Left lung (tissue), 10 donors: ENCODE measurements around the gene HIVEP3. TPM values are rescaled to one million over a fixed set of nuclear protein-coding genes. Genes with fewer than 3 reads are reported as not detected.

Experiments used
- ATAC-seq: fragments of 200-7000 bp; cut with Tn5 transposase; one replicate; pipeline ENCODE4 v1.9.1; 2020; ENCODE audit warnings: moderate library complexity
- DNase-seq, 4 donors: peaks; one replicate each; pipeline ENCODE4 v3.0.0-alpha.2; 2013 to 2020
- H3K27ac ChIP-seq, 2 donors: fragments of 200-600 bp; sonication (generic) in 1 of 2; one replicate each; pipeline versions ENCODE4 v1.5.0 to v1.8.0; 2020 to 2021
- H3K27me3 ChIP-seq, 2 donors: fragments of 200-600 bp; sonication (generic) in 1 of 2; one replicate each; pipeline versions ENCODE4 v1.5.0 to v1.8.0; 2020 to 2021
- H3K36me3 ChIP-seq, 2 donors: fragments of 200-600 bp; sonication (generic) in 1 of 2; one replicate each; pipeline versions ENCODE4 v1.5.0 to v1.8.0; 2020 to 2021
- H3K4me1 ChIP-seq, 2 donors: fragments of 200-600 bp; one replicate each; pipeline ENCODE4 v1.8.0; 2021
- H3K4me3 ChIP-seq, 2 donors: fragments of 200-600 bp; sonication (generic) in 1 of 2; one replicate each; pipeline versions ENCODE4 v1.5.0 to v1.8.0; 2020 to 2021; ENCODE audit warnings: mild to moderate bottlenecking in 1 of 2
- H3K9me3 ChIP-seq, 2 donors: fragments of 200-600 bp; sonication (generic) in 1 of 2; one replicate each; pipeline versions ENCODE4 v1.5.0 to v1.8.0; 2020 to 2021
- CTCF ChIP-seq, 2 donors: fragments of 200-600 bp; sonication (generic) in 1 of 2; IDR thresholded peaks; one replicate each; pipeline versions ENCODE4 v1.5.0 to v1.8.0; 2021; ENCODE audit warnings: antibody characterized with exemption in 2 of 2
- intact Hi-C, 2 donors: fragments of 100-400 bp; cut with DNase I; formaldehyde crosslinking; loops; one replicate each; pipeline versions ENCODE4 v1.11.2 to v1.14.2; 2022
- polyA plus RNA-seq, 6 donors: library from polyadenylated mRNA; unstranded; fragments of 120-200 nt; gene quantifications; one replicate each; pipeline ENCODE4 v1.2.1, GENCODE V29; 2013; ENCODE audit not compliant: insufficient read length in 6 of 6
- total RNA-seq, 2 donors: library from RNA; stranded (reverse); fragmentation: NEBNext Ultra II Directional; extraction: Animal tissue kit (Norgen Biotek cat#: 25700); gene quantifications; one replicate each; pipeline ENCODE4 v1.2.1, GENCODE V29; 2021
- donor health status: DM: no; HTN: yes; CAD: no.
- donor health status: DM: no; HTN: no; CAD: no.

HIVEP3 gene
- total and polyA plus RNA-seq, 8 donors, result 6.0 to 15.6 (median 7.4) TPM

DNA sequence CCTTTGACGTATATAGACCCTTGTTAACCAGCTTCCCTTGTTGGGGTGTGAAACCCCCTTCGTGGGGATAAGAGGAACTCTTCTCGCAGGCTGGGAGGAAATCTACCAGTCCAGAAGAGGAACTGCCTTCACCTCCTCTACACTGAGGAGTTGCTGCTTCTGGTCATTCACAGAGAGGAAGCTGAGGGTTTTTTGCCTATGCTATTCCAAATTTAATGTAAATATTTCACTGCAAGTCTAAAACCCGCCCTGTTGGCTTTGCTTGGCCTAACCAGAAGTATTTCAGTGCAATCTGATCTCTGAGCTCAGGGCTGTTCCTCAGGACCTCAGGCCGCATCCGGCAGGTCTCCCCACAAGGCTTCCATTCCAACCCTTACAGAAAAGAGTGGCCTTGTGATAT, 150.1 kb downstream of the HIVEP3 start:
- H3K27ac ChIP-seq, result peak overlapping the region in 1 of 2 donors; percentile 85
- no peaks in the 10 kb centered on the region for H3K27me3 ChIP-seq
- no peaks in the 10 kb centered on the region for H3K36me3 ChIP-seq
- peaks cover 12 to 84% of the 10 kb centered on the region in 2 donors for H3K4me1 ChIP-seq
- DNase-seq (no peak), ATAC-seq (peak; percentile 12)
- H3K4me3 ChIP-seq, result no peak overlapping the region
- TF ChIP-seq CTCF (IDR thresholded peaks at IDR 0.05), result no peak
- H3K9me3 ChIP-seq, result no peaks in the 10 kb centered on the region
- intact Hi-C loops, result no loop called here

- DNase-seq (peak in 1 of 4 donors; percentile 56), ATAC-seq (peak; percentile 24)
- H3K27ac ChIP-seq, result peak overlapping the region in 1 of 2 donors; percentile 85
Measured at GRCh38 chr1:41767534-41768525, 150.9 kb downstream of the HIVEP3 start.

GRCh38 chr1:41766546-41766945, 152.2 kb downstream of the HIVEP3 start:
- Histone ChIP-seq H3K27ac (no peak overlapping the region), H3K9me3 (peaks cover 0 to 7% of the 10 kb centered on the region in 2 donors), H3K4me1 (peaks cover 9 to 70% of the 10 kb centered on the region in 2 donors), H3K36me3 (no peaks in the 10 kb centered on the region), H3K4me3 (no peak overlapping the region), H3K27me3 (no peaks in the 10 kb centered on the region)
- intact Hi-C loops, result no loop called here
- ATAC-seq, result no peak
- TF ChIP-seq CTCF (IDR thresholded peaks at IDR 0.05), result no peak
- no peak for DNase-seq

More at GRCh38 chr1:41767534-41768525, 150.9 kb downstream of the HIVEP3 start:
- Histone ChIP-seq H3K36me3 (no peaks in the 10 kb centered on the region), H3K4me1 (peaks cover 12 to 76% of the 10 kb centered on the region in 2 donors), H3K4me3 (no peak overlapping the region), H3K27me3 (no peaks in the 10 kb centered on the region), H3K9me3 (no peaks in the 10 kb centered on the region)
- TF ChIP-seq CTCF (IDR thresholded peaks at IDR 0.05), result no peak
- intact Hi-C loops, result no loop called here

DNA sequence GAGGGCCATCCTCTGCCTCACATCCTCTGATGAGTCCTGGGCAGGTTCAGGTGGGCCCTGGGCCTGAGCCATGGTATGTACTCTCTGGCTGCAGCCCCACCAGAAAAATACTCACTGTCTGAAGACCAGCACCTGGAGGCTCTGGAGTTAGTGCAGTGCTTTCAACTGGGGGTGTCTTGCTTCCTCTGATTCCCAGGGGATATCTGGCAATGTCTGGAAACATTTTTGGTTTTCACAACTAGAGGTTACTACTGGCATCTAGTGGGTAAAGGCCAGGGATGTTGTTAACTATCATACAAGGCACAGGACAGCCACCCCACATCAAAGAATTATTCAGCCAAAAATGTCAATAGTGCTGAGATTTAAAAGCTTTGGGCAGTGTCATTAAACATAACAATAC, 152.7 kb downstream of the HIVEP3 start:
- H3K4me1 ChIP-seq, result peaks cover 9 to 65% of the 10 kb centered on the region in 2 donors
- ATAC-seq (no peak), DNase-seq (no peak)
- H3K4me3 ChIP-seq, result no peak overlapping the region
- H3K27me3 ChIP-seq, result no peaks in the 10 kb centered on the region
- TF ChIP-seq CTCF (IDR thresholded peaks at IDR 0.05), result no peak
- intact Hi-C loops, result no loop called here
- no peak overlapping the region for H3K27ac ChIP-seq
- H3K9me3 ChIP-seq, result peaks cover 0 to 7% of the 10 kb centered on the region in 2 donors
- no peaks in the 10 kb centered on the region for H3K36me3 ChIP-seq

GRCh38 chr1:41765152-41765551, 153.6 kb downstream of the HIVEP3 start:
- Histone ChIP-seq H3K4me3 (no peak overlapping the region), H3K36me3 (no peaks in the 10 kb centered on the region), H3K27ac (peak overlapping the region in 1 of 2 donors; percentile 60), H3K9me3 (peaks cover 0 to 7% of the 10 kb centered on the region in 2 donors), H3K4me1 (peaks cover 9 to 61% of the 10 kb centered on the region in 2 donors), H3K27me3 (no peaks in the 10 kb centered on the region)
- ATAC-seq (peak; percentile 32), DNase-seq (peak in 1 of 4 donors; percentile 46)
- intact Hi-C loops, result no loop called here
- TF ChIP-seq CTCF (IDR thresholded peaks at IDR 0.05), result no peak
